Left ventricle myocardium inferior (tissue), 1 donor: ENCODE measurements around the gene IFNG-AS1. TPM values are rescaled to one million over a fixed set of nuclear protein-coding genes. Genes with fewer than 3 reads are reported as not detected.

ENCODE experiments used
- DNase-seq: peaks from one replicate; pipeline ENCODE4 v3.0.0-alpha.2; 2020
- H3K27ac ChIP-seq: fragments of 200-600 bp; replicated peaks from 2 replicates; pipeline ENCODE4 v1.8.0; 2021
- H3K27me3 ChIP-seq: fragments of 200-600 bp; 2 replicates; pipeline ENCODE4 v1.8.0; 2021; ENCODE audit warnings: low read depth
- H3K36me3 ChIP-seq: fragments of 200-600 bp; 2 replicates; pipeline ENCODE4 v1.8.0; 2021
- H3K4me1 ChIP-seq: fragments of 200-600 bp; 2 replicates; pipeline ENCODE4 v1.8.0; 2021
- H3K4me3 ChIP-seq: fragments of 200-600 bp; 2 replicates; pipeline ENCODE4 v1.8.0; 2021; ENCODE audit warnings: mild to moderate bottlenecking, moderate library complexity
- H3K9me3 ChIP-seq: fragments of 200-600 bp; replicated peaks from 2 replicates; pipeline ENCODE4 v1.8.0; 2021
- intact Hi-C: fragments of 100-400 bp; cut with micrococcal nuclease; formaldehyde crosslinking; loops from one replicate; pipeline ENCODE4 v1.11.0; 2022
- total RNA-seq: library from RNA; stranded (reverse); fragmentation: NEBNext Ultra II Directional; extraction: Animal tissue kit (Norgen Biotek cat#: 25700); gene quantifications from one replicate; pipeline ENCODE4 v1.2.1, GENCODE V29; 2021
- TF ChIP-seq, protein P1 (sequence below): fragments of 200-600 bp; IDR thresholded peaks from 2 replicates; pipeline ENCODE4 v1.8.0; 2021; ENCODE audit warnings: antibody characterized with exemption, mild to moderate bottlenecking, borderline replicate concordance
- donor health status: DM: no; HTN: yes; CAD: no; lungs with severe emphysema.

Gene IFNG-AS1
- total RNA-seq, 1 donor from 2014 or later, result 0.58 TPM

DNA sequence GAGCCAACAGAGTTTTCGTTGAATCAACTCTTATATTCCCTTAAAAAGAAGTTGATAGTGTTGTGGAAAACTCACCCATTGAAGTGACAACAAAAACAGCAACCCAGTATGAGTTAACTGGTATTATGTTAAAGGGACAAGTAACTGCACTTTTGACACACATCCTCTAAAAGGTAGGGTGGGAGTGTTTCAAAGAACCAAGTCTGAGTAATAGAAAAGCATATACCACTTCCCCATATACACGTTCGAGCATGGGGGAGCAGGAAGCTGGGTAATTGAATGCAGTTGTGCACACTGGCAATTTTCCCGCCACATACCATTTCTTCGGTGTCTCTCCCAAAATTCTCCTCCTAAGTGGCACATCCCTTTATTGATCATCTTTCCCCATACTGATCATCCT lies 31.5 kb downstream of the IFNG-AS1 start:
- no peak for DNase-seq
- no peaks in the 10 kb centered on the region for H3K9me3 ChIP-seq
- H3K4me3 ChIP-seq, result no peak overlapping the region
- H3K27ac ChIP-seq, result no peak overlapping the region
- H3K27me3 ChIP-seq, result no peaks in the 10 kb centered on the region
- intact Hi-C loops, result no loop called here
- H3K36me3 ChIP-seq, result no peaks in the 10 kb centered on the region
- H3K4me1 ChIP-seq, result no peaks in the 10 kb centered on the region
- TF ChIP-seq, protein P1, sequence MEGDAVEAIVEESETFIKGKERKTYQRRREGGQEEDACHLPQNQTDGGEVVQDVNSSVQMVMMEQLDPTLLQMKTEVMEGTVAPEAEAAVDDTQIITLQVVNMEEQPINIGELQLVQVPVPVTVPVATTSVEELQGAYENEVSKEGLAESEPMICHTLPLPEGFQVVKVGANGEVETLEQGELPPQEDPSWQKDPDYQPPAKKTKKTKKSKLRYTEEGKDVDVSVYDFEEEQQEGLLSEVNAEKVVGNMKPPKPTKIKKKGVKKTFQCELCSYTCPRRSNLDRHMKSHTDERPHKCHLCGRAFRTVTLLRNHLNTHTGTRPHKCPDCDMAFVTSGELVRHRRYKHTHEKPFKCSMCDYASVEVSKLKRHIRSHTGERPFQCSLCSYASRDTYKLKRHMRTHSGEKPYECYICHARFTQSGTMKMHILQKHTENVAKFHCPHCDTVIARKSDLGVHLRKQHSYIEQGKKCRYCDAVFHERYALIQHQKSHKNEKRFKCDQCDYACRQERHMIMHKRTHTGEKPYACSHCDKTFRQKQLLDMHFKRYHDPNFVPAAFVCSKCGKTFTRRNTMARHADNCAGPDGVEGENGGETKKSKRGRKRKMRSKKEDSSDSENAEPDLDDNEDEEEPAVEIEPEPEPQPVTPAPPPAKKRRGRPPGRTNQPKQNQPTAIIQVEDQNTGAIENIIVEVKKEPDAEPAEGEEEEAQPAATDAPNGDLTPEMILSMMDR, result no peak

DNA sequence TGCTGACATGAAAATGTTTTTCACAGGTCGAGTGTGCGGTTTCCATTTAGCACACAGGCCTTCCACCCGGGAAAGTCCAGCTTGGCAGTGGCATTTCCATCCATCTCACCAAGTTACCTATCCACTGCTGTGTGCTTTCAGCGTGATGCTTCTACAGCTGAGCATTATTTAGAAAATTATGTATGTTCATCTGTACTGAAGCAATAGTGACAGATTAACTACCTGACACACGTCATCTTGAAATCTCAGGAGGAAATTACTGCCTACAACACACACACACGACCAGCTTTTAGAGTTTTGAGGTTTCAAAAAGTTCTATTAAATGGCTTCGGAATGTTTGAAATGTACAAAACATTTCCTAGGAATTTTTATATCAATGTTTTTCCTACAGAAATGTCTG lies 39.4 kb downstream of the IFNG-AS1 start:
- no peaks in the 10 kb centered on the region for H3K4me1 ChIP-seq
- H3K4me3 ChIP-seq, result no peak overlapping the region
- no peaks in the 10 kb centered on the region for H3K9me3 ChIP-seq
- no peak for DNase-seq
- intact Hi-C loops, result no loop called here
- no peaks in the 10 kb centered on the region for H3K36me3 ChIP-seq
- no peak overlapping the region for H3K27ac ChIP-seq
- no peaks in the 10 kb centered on the region for H3K27me3 ChIP-seq
- TF ChIP-seq, protein P1, result no peak

DNA sequence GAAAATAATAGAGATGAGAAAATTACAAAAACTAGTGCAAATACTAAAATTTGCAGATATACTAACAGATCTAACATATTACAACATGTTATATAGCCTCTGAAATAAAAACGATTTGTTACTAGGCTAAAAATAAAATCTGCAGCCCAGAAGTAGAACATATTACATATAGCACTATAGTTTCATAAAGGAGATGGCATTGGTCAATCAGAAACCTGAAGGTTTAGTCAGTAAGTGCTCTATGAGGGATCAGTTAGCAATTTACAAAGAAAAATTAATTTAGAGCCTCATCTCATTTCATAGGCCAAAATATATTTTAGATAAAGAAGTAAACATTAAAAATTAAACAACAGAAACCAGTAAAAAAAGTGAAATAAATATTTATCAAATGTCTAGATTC lies 41.0 kb downstream of the IFNG-AS1 start:
- Histone ChIP-seq H3K9me3 (no peaks in the 10 kb centered on the region), H3K4me3 (no peak overlapping the region), H3K36me3 (no peaks in the 10 kb centered on the region), H3K4me1 (no peaks in the 10 kb centered on the region), H3K27me3 (no peaks in the 10 kb centered on the region), H3K27ac (no peak overlapping the region)
- TF ChIP-seq, protein P1, result no peak
- DNase-seq, result no peak
- intact Hi-C loops, result no loop called here

DNA sequence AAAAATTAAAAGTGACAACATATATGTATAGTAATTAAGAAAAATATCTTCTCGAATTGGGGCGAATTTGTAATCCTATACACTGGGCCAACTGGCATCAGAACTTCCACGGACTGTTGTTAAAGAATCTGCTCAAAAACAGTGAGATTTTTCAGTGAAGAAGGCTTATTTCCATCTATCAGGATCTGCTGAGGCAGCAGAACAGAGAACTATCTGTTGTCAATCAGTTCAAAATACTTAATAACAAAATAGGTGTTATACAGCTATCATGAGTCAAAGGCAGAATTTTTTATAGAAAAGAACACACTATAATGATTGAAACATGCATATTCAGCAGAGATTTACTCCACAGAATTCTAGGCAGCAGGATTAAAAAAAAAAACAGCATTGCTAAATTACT lies 41.9 kb downstream of the IFNG-AS1 start:
- TF ChIP-seq, protein P1, result no peak
- H3K36me3 ChIP-seq, result no peaks in the 10 kb centered on the region
- no peaks in the 10 kb centered on the region for H3K4me1 ChIP-seq
- H3K9me3 ChIP-seq, result no peaks in the 10 kb centered on the region
- DNase-seq, result no peak
- H3K4me3 ChIP-seq, result no peak overlapping the region
- intact Hi-C loops, result no loop called here
- no peak overlapping the region for H3K27ac ChIP-seq
- H3K27me3 ChIP-seq, result no peaks in the 10 kb centered on the region

DNA sequence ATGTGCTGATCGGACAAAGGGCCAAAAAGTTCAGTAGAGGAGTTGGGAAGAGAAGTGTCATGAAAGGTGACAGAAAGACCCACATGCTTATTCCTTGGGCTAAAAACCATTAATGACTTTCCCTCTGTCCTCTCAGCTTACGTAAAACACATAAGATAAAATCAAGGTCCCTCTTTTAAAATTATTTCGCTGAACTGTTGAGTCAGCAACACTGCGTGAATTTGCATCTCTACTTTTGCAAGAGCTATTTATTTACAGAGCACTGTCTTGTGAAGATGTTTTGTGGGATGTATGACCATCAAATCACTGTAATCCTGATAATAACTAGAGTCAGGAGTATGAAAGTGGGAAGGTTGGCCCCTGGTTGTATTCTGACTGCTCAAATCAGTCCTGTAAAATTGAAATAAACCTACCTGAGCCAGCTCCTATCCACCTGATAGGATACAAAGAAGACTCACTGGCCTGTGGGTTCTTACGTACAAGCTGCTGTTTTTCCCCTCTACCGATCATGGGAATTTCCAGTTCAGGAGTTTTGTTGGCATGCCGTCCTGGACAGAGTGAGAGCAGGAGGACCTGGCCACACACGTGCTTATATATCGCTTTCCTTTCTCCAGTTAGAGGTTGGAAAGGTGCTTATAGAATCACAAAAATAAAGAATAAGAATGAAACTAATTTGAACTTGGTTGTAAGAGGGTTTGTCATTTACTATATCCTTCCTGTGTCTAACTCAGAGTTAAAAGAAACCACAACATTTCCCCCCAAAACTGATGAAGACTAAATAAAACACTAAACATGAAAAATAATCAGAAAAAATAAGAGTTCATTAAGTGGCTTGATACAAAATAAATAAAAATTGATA lies 42.9 kb downstream of the IFNG-AS1 start:
- H3K4me3 ChIP-seq, result no peak overlapping the region
- TF ChIP-seq, protein P1, result no peak
- H3K4me1 ChIP-seq, result no peaks in the 10 kb centered on the region
- no peaks in the 10 kb centered on the region for H3K27me3 ChIP-seq
- H3K27ac ChIP-seq, result no peak overlapping the region
- H3K9me3 ChIP-seq, result no peaks in the 10 kb centered on the region
- intact Hi-C loops, result no loop called here
- no peak for DNase-seq
- H3K36me3 ChIP-seq, result no peaks in the 10 kb centered on the region
